ENCODE results near the gene ADH7.
"Not testable (repeated sequence)": the region's sequence is repeated elsewhere in the genome, so short reads cannot be mapped to it uniquely, and the experiment has no call there.

ADH7 gene

GRCh38 chr4:99383833-99384392 is 51.2 kb downstream of the ADH7 start:
- DNase-seq = no peak
- in situ Hi-C loops (cut with MboI; ENCODE audit: low pct_unique_long_range_greater_than_20kb, low sequenced_read_pairs) = no loop called here

GRCh38 chr4:99383399-99383798 is 51.7 kb downstream of the ADH7 start:
- no peak for DNase-seq
- in situ Hi-C loops (cut with MboI; ENCODE audit: low pct_unique_long_range_greater_than_20kb, low sequenced_read_pairs) = no loop called here

- in situ Hi-C loops (cut with MboI; ENCODE audit: low pct_unique_long_range_greater_than_20kb, low sequenced_read_pairs) = no loop called here
- no peak for DNase-seq
These were observed 52.3 kb downstream of the ADH7 start for GRCh38 chr4:99382745-99383360.

DNA sequence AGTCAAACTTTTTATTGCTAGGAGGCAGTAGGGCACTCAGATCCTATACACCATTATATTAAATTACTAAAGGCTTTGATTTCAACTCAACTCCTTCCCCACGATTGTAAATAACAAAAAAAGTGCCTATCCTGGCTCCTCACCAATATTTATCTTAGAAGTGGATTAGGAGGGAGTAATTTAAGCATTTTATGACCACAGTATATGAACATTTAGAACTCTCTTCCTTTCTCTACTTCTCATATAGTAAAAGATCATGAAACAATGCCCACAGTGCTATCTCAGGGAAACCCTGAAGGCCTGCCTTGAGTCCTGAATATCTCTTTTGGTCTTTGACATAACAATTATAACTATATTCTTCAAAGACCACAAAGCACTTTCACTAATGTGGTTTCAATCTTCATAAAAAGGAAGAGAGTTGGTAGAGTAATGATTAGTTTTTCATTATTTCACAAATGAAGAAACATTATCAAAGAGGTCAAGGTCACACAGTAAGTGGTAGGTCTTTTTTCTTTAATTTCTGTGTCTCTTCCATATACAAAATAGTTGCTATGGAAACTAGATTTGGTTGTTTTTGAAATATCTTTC is 53.5 kb downstream of the ADH7 start:
- DNase-seq = no peak
- in situ Hi-C loops (cut with MboI; ENCODE audit: low pct_unique_long_range_greater_than_20kb, low sequenced_read_pairs) = no loop called here

DNA sequence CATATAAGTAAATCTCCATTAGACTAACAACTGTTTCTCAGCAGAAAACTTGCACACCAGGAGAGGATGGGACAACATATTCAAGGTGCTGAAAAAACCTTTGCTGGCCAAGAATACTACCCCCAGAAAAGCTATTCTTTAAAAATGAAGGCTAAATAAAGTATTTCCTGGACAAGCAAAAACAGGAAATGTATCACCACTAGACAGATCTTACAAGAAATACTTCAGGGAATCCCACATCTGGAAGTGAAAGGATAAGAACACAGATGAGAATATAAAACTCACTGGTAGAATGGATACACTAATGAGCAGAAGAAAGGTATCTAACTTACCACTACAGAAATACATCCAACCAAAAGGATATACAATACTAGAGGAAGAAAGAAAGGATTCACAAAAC is 55.6 kb downstream of the ADH7 start:
- in situ Hi-C loops (cut with MboI; ENCODE audit: low pct_unique_long_range_greater_than_20kb, low sequenced_read_pairs) = no loop called here
- DNase-seq = no peak

GRCh38 chr4:99378876-99379275 is 56.3 kb downstream of the ADH7 start:
- in situ Hi-C loops (cut with MboI; ENCODE audit: low pct_unique_long_range_greater_than_20kb, low sequenced_read_pairs) = no loop called here
- no peak for DNase-seq

- DNase-seq; in situ Hi-C loops (cut with MboI; ENCODE audit: low pct_unique_long_range_greater_than_20kb, low sequenced_read_pairs): not testable (repeated sequence)
These were observed 57.8 kb downstream of the ADH7 start for GRCh38 chr4:99377341-99377740.

GRCh38 chr4:99372464-99372863 is 62.7 kb downstream of the ADH7 start:
- DNase-seq; in situ Hi-C loops (cut with MboI; ENCODE audit: low pct_unique_long_range_greater_than_20kb, low sequenced_read_pairs): not testable (repeated sequence)

DNA sequence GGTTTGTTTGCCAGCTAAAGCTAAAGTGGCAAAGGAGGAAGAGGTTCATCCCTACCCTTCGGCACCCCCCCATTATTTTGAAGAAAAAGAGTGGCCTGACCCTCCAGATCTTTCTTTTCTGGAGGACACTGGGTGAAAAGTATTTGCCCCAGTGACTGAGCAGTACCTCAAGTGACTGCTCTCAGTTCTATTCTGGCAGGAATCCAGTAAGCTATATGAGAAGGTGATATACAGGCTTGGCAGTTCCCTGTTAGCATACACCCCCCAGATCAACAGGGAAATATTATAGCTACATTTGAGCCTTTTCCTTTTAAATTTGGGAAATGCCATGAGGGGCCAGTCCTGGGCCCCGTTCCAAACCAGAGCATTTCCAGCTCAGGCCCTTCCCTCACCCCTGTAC is 67.3 kb downstream of the ADH7 start:
- not testable (repeated sequence) for DNase-seq

GRCh38 chr4:99366491-99366890 is 68.7 kb downstream of the ADH7 start:
- in situ Hi-C loops (cut with MboI; ENCODE audit: low pct_unique_long_range_greater_than_20kb, low sequenced_read_pairs) = no loop called here
- no peak for DNase-seq

More for the DNA sequence above, 67.3 kb downstream of the ADH7 start:
- in situ Hi-C loops (cut with MboI; ENCODE audit: low pct_unique_long_range_greater_than_20kb, low sequenced_read_pairs) = not testable (repeated sequence)

- no peak for DNase-seq
- in situ Hi-C loops (cut with MboI; ENCODE audit: low pct_unique_long_range_greater_than_20kb, low sequenced_read_pairs) = no loop called here
These were observed 72.4 kb downstream of the ADH7 start for GRCh38 chr4:99362768-99363167.
